Neural cell (in vitro differentiated cells): ENCODE data around the gene TMEM52B.

Experiments used
- CTCF ChIP-seq: fragments of 450-650 bp; IDR thresholded peaks from 2 replicates; pipeline ENCODE4 v1.5.1; 2014; ENCODE audit warnings: antibody characterized with exemption, mild to moderate bottlenecking, moderate library complexity; ENCODE audit not compliant: poor library complexity, severe bottlenecking
- SMC3 ChIP-seq: fragments of 450-650 bp; conservative IDR thresholded peaks from 2 replicates; pipeline ENCODE4 v1.6.1; 2014; ENCODE audit warnings: antibody characterized with exemption, mild to moderate bottlenecking, moderate library complexity; ENCODE audit not compliant: poor library complexity

GRCh38 chr12:10154145-10154496, 24.7 kb upstream of the TMEM52B start:
- TF ChIP-seq CTCF: no peak
- no peak for TF ChIP-seq SMC3
